ENCODE data around the gene SSRP1.
"Not testable (repeated sequence)": the region's sequence is repeated elsewhere in the genome, so short reads cannot be mapped to it uniquely, and the experiment has no call there.

Gene SSRP1, protein sequence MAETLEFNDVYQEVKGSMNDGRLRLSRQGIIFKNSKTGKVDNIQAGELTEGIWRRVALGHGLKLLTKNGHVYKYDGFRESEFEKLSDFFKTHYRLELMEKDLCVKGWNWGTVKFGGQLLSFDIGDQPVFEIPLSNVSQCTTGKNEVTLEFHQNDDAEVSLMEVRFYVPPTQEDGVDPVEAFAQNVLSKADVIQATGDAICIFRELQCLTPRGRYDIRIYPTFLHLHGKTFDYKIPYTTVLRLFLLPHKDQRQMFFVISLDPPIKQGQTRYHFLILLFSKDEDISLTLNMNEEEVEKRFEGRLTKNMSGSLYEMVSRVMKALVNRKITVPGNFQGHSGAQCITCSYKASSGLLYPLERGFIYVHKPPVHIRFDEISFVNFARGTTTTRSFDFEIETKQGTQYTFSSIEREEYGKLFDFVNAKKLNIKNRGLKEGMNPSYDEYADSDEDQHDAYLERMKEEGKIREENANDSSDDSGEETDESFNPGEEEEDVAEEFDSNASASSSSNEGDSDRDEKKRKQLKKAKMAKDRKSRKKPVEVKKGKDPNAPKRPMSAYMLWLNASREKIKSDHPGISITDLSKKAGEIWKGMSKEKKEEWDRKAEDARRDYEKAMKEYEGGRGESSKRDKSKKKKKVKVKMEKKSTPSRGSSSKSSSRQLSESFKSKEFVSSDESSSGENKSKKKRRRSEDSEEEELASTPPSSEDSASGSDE

DNA sequence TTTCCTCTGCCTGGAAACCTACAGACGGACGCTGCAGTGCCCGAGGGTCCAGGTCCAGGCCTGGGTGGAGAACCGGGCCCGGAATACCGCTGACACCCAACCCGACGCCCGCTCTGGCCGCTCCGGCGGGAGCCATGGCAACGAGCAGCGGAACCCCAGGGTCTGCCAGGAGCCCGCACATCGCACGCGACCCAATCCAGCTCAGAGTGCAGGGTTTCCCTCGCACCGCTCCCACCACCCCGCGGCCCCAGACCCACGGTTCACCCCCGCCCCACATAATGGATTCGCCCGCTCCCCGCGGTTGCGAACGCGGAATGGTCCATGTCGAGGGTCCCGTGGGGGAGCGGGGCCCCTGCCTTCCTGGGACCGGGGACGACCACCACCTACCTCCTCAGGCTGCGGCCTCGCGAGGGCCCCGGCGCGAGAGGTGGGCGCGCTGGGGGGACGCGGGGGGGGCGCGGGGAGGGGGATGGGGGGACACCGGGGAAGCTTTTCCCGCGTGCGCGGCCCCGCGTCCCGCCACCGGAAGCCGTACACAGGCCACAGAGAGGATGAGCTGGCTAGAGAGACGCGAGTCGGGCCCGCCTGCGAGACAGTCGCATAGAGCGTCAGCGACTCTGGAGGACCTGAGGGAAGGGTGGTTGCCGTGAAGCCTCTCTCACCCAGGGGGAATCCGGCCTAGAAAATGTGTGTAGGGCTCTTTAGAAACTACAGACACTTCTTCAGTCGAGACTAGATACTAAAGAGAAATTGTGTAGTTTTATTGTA lies at the start of gene SSRP1:
Gene SSRP1, minus strand, starts transcription at position 550 of the 768 bp plus-strand sequence. CDS start 771 bp downstream, outside the sequence.
- peak; percentile 73 for DNase-seq (ENCODE audit: low read depth)

GRCh38 chr11:57380975-57381374 lies 45.3 kb upstream of the SSRP1 start, which contains the start of gene PRG3:
PRG3 (minus strand) TSS chr11:57381150; CDS start chr11:57380708, 442 bp downstream.
- DNase-seq (ENCODE audit: low read depth), result no peak

DNA sequence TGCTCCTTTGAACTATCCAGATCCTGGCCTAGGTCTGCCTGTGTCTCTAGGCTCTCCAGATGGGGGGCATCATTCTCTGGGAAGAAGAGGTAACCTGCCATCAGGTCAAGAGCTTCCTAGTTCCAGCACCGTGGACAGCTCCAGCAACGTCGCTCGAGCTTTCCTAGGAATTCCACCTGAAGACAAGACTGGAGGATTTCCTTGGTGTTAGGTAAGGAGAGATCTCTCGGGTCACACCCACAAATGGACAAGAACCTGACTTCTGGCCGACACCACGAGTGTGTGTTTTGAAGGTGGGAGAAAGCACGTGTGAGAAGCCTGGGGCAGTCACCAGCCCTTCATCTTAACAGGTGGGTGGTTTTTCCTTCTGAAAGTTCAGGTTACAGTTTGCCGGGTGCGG lies 44.0 kb upstream of the SSRP1 start:
- peak; percentile 35 for DNase-seq (ENCODE audit: low read depth)

- DNase-seq (ENCODE audit: low read depth), result peak; percentile 36
These were observed 42.5 kb upstream of the SSRP1 start for GRCh38 chr11:57378186-57378585.

- DNase-seq (ENCODE audit: low read depth), result no peak
These were observed 41.4 kb upstream of the SSRP1 start for GRCh38 chr11:57377107-57377506.

GRCh38 chr11:57376095-57377090 lies 40.7 kb upstream of the SSRP1 start:
- DNase-seq (ENCODE audit: low read depth), result no peak

DNA sequence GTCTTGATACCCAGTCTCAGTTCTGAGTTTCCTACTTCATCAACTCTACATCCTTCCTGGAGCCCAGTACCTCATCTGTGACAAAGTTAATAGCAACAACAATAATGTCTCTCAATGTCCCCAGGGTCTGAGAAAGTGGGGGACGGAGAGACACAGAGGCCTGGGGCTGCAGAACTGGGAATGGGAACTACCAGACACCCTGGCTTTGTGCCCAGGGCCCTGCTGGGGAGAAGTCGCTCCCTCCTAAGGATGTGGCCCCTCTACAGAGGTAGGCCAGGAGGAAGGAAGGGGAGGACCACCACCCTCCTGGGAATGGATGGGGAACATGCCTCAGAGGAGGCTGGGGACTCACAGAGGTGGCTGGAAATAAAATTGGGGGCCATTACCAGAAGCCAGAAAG lies 39.8 kb upstream of the SSRP1 start:
- no peak for DNase-seq (ENCODE audit: low read depth)

GRCh38 chr11:57374966-57375365 lies 39.3 kb upstream of the SSRP1 start:
- DNase-seq (ENCODE audit: low read depth), result no peak

DNA sequence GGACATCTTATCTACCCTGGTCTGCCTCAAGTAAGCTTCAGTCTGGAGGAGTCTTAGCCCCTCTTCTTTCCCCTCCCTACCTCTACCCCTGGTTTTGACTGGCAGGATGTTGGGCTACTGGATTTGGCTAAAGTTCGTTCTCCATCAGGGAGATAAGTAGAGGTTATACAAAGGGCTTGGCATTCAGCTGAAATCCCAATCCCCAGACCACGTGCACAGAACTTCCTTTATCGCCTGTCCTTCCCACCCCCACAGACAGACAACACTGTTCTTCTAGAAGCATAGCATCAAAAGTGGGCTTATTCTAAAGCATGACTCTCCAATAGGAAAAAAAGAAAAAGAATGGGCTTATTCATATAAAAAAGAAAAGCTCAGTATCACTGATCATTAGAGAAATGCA lies 37.5 kb upstream of the SSRP1 start:
- DNase-seq (ENCODE audit: low read depth), result no peak

DNA sequence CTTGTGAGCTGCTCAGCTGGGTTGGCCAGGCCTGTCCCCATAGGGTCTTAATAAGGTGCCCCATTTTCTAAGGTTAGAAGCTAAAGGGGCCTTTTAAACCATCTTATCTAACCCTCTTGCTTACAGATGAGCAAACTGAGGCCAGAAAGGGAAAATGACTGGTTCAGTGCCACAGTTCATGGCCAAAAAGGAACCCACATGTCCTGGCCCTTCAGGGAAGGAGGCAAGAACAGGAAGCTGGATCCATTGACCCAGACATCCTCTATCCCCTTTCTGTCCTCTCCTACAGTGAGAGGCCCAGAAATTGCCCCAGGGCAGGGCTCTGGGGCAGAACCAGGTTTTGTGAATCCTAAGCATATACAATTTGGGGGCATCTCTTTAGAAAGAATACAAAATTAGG lies 35.2 kb upstream of the SSRP1 start:
- DNase-seq (ENCODE audit: low read depth), result no peak

DNA sequence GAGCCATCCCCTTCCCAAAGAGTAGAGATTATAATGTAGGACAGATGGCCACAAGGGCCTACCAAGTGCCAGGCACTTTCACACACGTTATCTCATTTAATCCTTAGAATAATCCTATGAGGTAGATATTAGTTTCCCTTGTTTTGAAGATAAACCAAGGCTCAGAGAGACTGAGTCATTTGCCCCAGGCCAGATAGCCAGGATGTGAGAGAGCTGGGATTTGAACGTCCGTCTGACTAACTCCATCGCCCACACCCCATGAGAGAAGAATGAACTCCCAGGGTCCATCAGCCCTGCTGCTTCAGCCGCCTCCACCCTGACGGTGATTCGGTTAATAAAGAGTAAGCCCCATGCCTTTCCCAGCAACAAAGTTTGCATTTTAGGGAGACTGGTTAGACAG lies 34.6 kb upstream of the SSRP1 start:
- peak; percentile 69 for DNase-seq (ENCODE audit: low read depth)

DNA sequence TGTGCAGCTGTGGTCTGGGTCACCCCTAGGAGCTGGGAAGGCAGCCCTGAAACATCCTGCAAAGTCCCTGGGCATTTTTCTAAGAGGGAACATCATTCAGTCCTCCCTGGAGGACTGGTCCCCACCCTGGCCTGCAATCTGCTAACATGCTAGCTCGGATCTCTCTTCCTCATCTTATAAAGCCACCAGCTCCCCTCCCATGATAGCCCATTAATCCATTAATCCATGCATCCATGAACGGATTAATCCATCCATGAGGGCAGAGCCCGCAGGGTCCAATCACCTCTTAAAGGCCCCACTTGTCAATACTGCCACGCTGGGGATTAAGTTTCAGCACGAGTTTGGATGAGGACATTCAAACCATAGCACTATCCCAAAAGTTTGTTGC lies 33.1 kb upstream of the SSRP1 start:
- no peak for DNase-seq (ENCODE audit: low read depth)

DNA sequence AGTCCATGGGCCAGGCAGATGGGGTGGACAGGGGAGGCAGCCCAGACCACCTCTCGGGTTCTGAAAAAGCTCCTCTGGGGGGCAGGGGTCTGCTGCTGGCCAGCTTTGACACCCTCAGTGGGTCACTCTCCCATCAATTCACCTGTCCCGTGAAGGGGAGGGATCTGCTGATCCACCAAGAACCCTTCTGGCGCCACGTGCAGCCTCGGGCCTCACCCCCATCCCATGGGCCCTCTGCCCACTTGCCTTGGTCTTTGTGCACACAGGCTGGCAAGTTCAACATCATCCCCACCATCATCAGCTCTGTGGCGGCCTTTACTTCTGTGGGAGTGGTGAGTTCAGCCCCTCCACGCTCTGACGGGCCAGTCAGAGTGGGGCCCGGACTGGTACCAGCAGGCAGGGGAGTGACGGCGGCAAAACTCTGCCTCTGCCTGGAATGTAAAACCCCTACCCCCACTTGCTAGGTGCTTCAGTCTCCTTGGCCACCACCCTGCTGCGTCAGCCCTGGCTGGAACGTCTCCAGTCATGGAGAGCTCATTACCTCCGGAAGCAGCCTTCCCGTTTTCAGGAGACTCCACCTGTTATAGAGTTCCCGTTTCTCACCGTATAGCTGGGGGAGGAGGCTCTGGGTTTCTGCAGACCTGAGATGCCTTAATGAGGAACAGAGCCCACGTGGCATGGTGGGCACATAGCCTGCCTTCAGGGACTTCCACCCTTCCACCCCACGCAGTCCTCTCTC lies 32.6 kb upstream of the SSRP1 start:
- DNase-seq (ENCODE audit: low read depth), result no peak

DNA sequence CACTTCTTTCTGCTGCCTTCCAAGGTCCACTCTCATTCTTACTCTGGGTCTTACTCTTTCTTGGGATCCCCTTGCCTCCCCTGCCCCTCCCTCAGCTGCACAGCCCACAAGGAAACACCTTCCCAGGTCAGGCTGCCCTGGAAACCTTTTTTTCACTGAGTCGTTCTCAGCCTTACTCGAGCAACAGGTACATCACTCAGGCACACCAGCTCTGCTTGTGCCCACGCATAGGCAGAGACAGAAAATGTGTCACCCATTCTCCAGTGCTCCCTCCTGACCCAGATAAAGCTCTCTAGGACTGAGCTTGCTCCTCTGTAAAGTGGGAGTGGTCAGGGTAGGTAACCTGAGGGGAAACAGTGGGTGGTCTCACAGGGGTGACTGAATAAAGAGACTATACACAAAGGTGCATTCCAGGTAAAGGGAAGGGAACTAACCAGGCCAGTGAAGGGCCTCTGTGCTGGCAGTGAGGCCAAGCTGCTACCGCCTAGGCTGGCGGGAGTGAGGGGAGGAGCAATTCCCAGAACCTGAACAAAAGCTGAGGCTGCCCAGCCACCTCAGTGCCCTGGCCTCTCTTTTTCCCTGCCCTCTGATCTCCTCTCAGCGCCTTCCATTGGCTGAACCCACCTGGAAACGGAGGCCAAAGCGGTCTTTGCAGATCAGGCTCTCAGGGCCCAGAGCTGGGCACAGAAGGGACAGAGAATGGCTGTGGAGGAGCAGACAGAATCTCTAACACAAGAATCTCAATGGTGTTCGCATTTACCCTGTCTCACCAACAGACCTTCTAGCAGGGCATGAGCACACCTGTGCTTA lies 29.4 kb upstream of the SSRP1 start:
- no peak for DNase-seq (ENCODE audit: low read depth)

DNA sequence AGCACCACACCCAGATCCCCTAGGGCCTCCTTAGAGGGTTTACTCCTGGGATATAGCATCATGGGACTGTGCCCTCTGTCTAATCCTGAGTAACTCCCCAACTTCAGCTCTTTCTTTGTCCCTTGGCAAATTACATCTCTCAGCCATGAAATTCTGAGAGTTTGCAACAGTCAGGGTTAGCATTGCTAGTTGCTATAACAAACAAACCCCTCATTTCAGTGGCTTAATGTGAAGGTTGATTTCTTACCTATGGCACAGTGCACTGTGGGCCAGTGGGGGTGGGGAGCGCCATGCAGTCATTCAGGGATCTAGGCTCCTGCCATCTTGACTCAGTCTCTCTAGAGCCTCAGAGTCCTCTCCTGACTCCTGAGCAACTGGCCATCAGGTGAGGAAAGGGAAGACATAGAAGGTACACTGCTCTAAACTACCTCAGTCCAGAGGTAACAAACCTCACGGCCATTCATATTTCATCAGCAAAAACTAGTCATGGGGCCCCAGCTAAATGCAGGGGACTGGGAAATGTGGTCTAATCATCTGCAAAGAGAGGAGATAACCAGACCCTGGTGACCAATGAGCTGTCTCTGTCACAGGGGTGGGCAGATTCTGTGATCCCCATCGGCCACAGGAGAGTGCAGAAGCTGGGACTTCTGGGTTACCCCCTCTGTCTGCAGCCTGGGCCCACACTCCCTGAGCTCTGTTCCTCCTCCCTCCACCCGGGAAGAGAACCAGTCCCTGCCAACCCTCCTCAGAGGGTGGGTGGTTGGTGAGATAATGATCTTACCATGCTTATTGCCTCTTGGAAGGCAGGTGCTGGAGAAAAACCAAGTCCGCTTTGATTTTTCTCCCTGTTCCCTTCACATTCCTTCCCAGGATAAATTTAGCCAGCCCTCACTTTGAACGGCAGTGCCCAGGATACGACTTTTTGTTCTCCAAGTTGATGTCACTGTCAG lies 27.7 kb upstream of the SSRP1 start:
- DNase-seq (ENCODE audit: low read depth), result no peak

GRCh38 chr11:57361926-57362325 lies 26.2 kb upstream of the SSRP1 start:
- DNase-seq (ENCODE audit: low read depth), result no peak

DNA sequence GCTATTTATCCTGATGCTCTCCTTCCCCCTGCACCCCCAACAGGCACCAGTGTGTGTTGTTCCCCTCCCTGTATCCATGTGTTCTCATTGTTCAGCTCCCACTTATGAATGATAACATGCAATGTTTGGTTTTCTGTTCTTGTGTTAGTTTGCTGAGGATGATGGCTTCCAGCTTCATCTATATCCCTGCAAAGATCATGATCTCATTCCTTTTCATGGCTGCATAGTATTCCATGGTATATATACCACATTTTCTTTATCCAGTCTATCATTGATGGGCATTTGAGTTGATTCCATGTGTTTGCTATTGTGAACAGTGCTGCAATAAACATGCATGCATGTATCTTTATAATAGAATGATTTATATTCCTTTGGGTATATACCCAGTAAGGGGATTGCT lies 25.7 kb upstream of the SSRP1 start:
- not testable (repeated sequence) for DNase-seq (ENCODE audit: low read depth)

- no peak for DNase-seq (ENCODE audit: low read depth)
These were observed 25.3 kb upstream of the SSRP1 start for GRCh38 chr11:57360991-57361390.

Data from amniotic epithelial cell (primary cell).